ENCODE measurements around the gene MORN1. TPM values are rescaled to one million over a fixed set of nuclear protein-coding genes. Genes with fewer than 3 reads are reported as not detected.

Gene MORN1
- polyA plus RNA-seq, 1 of the 3 experiments (the other 2 are of a cell fraction): 16.3 TPM

DNA sequence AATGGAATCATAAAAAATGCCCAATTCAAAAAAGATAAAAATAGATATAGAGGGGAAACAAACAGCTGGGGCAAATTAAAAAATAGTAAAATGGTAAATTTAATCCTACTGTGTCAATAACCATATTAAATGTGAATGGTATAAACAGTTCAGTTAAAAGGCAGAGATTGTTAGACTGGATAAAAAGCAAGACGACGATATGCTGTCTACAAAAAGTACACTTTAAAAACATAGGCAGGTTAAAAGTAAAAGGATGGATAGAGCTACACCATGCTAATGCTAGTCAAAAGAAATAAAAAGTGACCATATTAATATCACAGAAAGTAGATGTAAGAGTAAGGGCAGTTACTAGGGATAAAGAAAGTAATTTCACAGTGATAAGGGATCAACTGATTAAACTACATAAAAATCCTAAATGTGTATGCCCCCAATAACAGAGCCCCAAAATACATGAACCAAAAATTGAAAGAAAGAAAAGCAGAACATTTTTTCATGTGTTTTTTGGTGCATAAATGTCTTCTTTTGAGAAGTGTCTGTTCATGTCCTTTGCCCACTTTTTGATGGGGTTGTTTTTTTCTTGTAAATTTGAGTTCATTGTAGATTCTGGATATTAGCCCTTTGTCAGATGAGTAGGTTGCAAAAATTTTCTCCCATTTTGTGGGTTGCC, 27.4 kb downstream of the MORN1 start:
- Histone ChIP-seq H3K4me2 (no peak overlapping the region), H2AFZ (ENCODE audit: low read depth) (no peak overlapping the region), H3K79me2 (ENCODE audit: insufficient read depth) (no peaks in the 10 kb centered on the region), H3K36me3 (replicated peaks in 1 of 2; ENCODE audit: control insufficient read depth in 1 of 2, insufficient read depth in 2 of 2, low read length in 1 of 2) (no peaks in the 10 kb centered on the region), H3K9me3 (0 out of 2 replicates have a peak, but pooled peaks cover 5% of the 10 kb centered on the region), H4K20me1 (ENCODE audit: insufficient read depth) (no peaks in the 10 kb centered on the region), H3K9ac (no peak overlapping the region), H3K4me3 (ENCODE audit: low read depth in 2 of 2, low read length in 1 of 2) (no peak overlapping the region), H3K9me2 (no peaks in the 10 kb centered on the region), H3K4me1 (ENCODE audit: control insufficient read depth in 1 of 2, insufficient read depth in 2 of 2, low read depth in 1 of 2, low read length in 1 of 2) (no peaks in the 10 kb centered on the region), H3K27me3 (ENCODE audit: insufficient read depth) (no peaks in the 10 kb centered on the region), H3K27ac (ENCODE audit: low read depth in 2 of 2, low read length in 1 of 2) (no peak overlapping the region), H3F3A (replicated peaks; ENCODE audit: insufficient read depth) (no peaks in the 10 kb centered on the region)
- ChIA-PET CTCF (interaction anchor here (1.0 kb wide), 1 partner anchor 18 kb away, joined by 3 read pairs; no protein-coding TSS in a partner anchor), POLR2A (no interaction called here)
- no peak for TF ChIP-seq JUND (IDR thresholded peaks at IDR 0.05)
- TF ChIP-seq SIN3A (IDR thresholded peaks at IDR 0.05; ENCODE audit: borderline replicate concordance, low read depth, low read length): no peak
- TF ChIP-seq FOXJ3 (CRISPR knock-in tag; IDR thresholded peaks at IDR 0.05): no peak
- TF ChIP-seq FOXM1 (IDR thresholded peaks at IDR 0.05; ENCODE audit: low read depth): no peak
- TF ChIP-seq NFIC (IDR thresholded peaks at IDR 0.05; ENCODE audit: borderline replicate concordance): no peak
- no peak for TF ChIP-seq CHD2 (IDR thresholded peaks at IDR 0.05; ENCODE audit: low read length, partially characterized antibody)
- TF ChIP-seq, protein P1, sequence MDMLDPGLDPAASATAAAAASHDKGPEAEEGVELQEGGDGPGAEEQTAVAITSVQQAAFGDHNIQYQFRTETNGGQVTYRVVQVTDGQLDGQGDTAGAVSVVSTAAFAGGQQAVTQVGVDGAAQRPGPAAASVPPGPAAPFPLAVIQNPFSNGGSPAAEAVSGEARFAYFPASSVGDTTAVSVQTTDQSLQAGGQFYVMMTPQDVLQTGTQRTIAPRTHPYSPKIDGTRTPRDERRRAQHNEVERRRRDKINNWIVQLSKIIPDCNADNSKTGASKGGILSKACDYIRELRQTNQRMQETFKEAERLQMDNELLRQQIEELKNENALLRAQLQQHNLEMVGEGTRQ (IDR thresholded peaks at IDR 0.05; ENCODE audit: borderline replicate concordance, low read depth, low read length): no peak
- TF ChIP-seq, protein P2, sequence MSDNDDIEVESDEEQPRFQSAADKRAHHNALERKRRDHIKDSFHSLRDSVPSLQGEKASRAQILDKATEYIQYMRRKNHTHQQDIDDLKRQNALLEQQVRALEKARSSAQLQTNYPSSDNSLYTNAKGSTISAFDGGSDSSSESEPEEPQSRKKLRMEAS (IDR thresholded peaks at IDR 0.05; ENCODE audit: low read depth): no peak
- TF ChIP-seq MEF2A (IDR thresholded peaks at IDR 0.05; ENCODE audit: borderline replicate concordance, low read depth): no peak
- no peak for TF ChIP-seq EP300 (IDR thresholded peaks at IDR 0.05; ENCODE audit: borderline replicate concordance in 1 of 2, low read depth in 1 of 2, low read length in 1 of 2)
- TF ChIP-seq RCOR1 (IDR thresholded peaks at IDR 0.05; ENCODE audit: low read length): no peak
- TF ChIP-seq FOSL2 (IDR thresholded peaks at IDR 0.05; ENCODE audit: borderline replicate concordance, low read depth): no peak
- no peak for TF ChIP-seq EZH2phosphoT487 (IDR thresholded peaks at IDR 0.05; ENCODE audit: borderline replicate concordance, low read depth)
- TF ChIP-seq, protein P3, sequence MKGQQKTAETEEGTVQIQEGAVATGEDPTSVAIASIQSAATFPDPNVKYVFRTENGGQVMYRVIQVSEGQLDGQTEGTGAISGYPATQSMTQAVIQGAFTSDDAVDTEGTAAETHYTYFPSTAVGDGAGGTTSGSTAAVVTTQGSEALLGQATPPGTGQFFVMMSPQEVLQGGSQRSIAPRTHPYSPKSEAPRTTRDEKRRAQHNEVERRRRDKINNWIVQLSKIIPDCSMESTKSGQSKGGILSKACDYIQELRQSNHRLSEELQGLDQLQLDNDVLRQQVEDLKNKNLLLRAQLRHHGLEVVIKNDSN (IDR thresholded peaks at IDR 0.05; ENCODE audit: borderline replicate concordance, low read depth): no peak
- TF ChIP-seq, protein P4, sequence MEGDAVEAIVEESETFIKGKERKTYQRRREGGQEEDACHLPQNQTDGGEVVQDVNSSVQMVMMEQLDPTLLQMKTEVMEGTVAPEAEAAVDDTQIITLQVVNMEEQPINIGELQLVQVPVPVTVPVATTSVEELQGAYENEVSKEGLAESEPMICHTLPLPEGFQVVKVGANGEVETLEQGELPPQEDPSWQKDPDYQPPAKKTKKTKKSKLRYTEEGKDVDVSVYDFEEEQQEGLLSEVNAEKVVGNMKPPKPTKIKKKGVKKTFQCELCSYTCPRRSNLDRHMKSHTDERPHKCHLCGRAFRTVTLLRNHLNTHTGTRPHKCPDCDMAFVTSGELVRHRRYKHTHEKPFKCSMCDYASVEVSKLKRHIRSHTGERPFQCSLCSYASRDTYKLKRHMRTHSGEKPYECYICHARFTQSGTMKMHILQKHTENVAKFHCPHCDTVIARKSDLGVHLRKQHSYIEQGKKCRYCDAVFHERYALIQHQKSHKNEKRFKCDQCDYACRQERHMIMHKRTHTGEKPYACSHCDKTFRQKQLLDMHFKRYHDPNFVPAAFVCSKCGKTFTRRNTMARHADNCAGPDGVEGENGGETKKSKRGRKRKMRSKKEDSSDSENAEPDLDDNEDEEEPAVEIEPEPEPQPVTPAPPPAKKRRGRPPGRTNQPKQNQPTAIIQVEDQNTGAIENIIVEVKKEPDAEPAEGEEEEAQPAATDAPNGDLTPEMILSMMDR (IDR thresholded peaks at IDR 0.05): no peak
- no peak for TF ChIP-seq TCF12 (IDR thresholded peaks at IDR 0.05)
- no peak for TF ChIP-seq TEAD4 (IDR thresholded peaks at IDR 0.05; ENCODE audit: borderline replicate concordance, insufficient read depth)
- TF ChIP-seq GABPA (IDR thresholded peaks at IDR 0.05; ENCODE audit: low read depth): no peak
- no peak for TF ChIP-seq TAF1 (IDR thresholded peaks at IDR 0.05; ENCODE audit: borderline replicate concordance, low read depth, low read length)
- no peak for TF ChIP-seq GATA2 (CRISPR knock-in tag; IDR thresholded peaks at IDR 0.05)
- 90% methylated on average over 2 of the region's 2 CpGs for WGBS (ENCODE audit: low lambda C conversion rate)
- DNase-seq: no peak

Measured in SK-N-SH (cell line).